H1 (cell line): ENCODE measurements around the gene ART4. TPM values are rescaled to one million over a fixed set of nuclear protein-coding genes. Genes with fewer than 3 reads are reported as not detected.

Experiments used
- CTCF ChIA-PET: fragments of 300-600 bp; sonication (Branson Sonifier 250); formaldehyde crosslinking; loops from one replicate; lab custom pipeline; 2021; ENCODE audit not compliant: partially characterized antibody; lab: Charles Lee
- POLR2A ChIA-PET: fragments of 300-600 bp; sonication (Branson Sonifier 250); formaldehyde crosslinking; loops from one replicate; lab custom pipeline; 2021; ENCODE audit warnings: inconsistent platforms; ENCODE audit not compliant: partially characterized antibody; lab: Charles Lee
- DNase-seq, 2 experiments: peaks; one replicate each; pipeline versions ENCODE4 v3.0.0 to v3.0.0-alpha.2; 2010 to 2022; ENCODE audit warnings: low spot score in 2 of 2, low read depth in 1 of 2, mixed read lengths in 1 of 2
- FAIRE-seq: peaks from 2 replicates; lab custom pipeline; 2011; peaks lifted over from hg19 to GRCh38; lab: Jason Lieb, UNC
- H2AFZ ChIP-seq: 2 replicates; pipeline ENCODE4 v1.8.1; 2012; ENCODE audit warnings: low read length, inconsistent platforms
- H2AK5ac ChIP-seq: 2 replicates; pipeline ENCODE4 v1.6.1; 2013; ENCODE audit warnings: low read depth, low read length
- H2BK120ac ChIP-seq: replicated peaks from 2 replicates; pipeline ENCODE3; 2013; ENCODE audit warnings: low read depth, low read length, inconsistent platforms
- H2BK12ac ChIP-seq: 2 replicates; pipeline ENCODE4 v1.6.1; 2013; ENCODE audit warnings: low read depth, low read length
- H2BK15ac ChIP-seq: 2 replicates; pipeline ENCODE4 v1.6.1; 2013; ENCODE audit warnings: low read length
- H2BK20ac ChIP-seq: 2 replicates; pipeline ENCODE4 v1.6.1; 2013; ENCODE audit warnings: low read length
- H2BK5ac ChIP-seq: 2 replicates; pipeline ENCODE4 v1.6.1; 2013; ENCODE audit warnings: low read depth, low read length
- H3K14ac ChIP-seq: 2 replicates; pipeline ENCODE4 v1.6.1; 2013; ENCODE audit warnings: inconsistent platforms; ENCODE audit not compliant: insufficient read length
- H3K18ac ChIP-seq: 2 replicates; pipeline ENCODE4 v1.6.1; 2013; ENCODE audit warnings: low read length; ENCODE audit errors: extremely low read depth
- H3K23ac ChIP-seq: 2 replicates; pipeline ENCODE4 v1.6.1; 2013; ENCODE audit warnings: inconsistent platforms; ENCODE audit not compliant: insufficient read length
- H3K23me2 ChIP-seq: 2 replicates; pipeline ENCODE4 v1.6.1; 2013; ENCODE audit warnings: low read depth, low read length
- H3K27ac ChIP-seq: 2 replicates; pipeline ENCODE4 v1.6.1; 2011; ENCODE audit warnings: low read depth, low read length, inconsistent platforms
- H3K27me3 ChIP-seq, 4 experiments: replicated peaks in 1 of 4; 1 replicate in 1 of 4; 2 replicates in 3 of 4; pipeline versions ENCODE4 v1.6.1 to v1.8.1; 2011 to 2013; ENCODE audit warnings: low read length in 3 of 4, mild to moderate bottlenecking in 3 of 4, inconsistent platforms in 2 of 4, mixed read lengths in 2 of 4, moderate library complexity in 1 of 4; ENCODE audit not compliant: control insufficient read depth in 3 of 4, insufficient read depth in 3 of 4; ENCODE audit errors: extremely low read depth in 1 of 4
- H3K36me3 ChIP-seq, 4 experiments: 2 replicates each; pipeline versions ENCODE4 v1.6.1 to v1.8.1; 2011 to 2013; ENCODE audit warnings: mild to moderate bottlenecking in 4 of 4, low read length in 3 of 4, moderate library complexity in 2 of 4, control low read depth in 1 of 4, inconsistent platforms in 1 of 4; ENCODE audit not compliant: insufficient read depth in 4 of 4, control insufficient read depth in 2 of 4
- H3K4ac ChIP-seq: replicated peaks from 2 replicates; pipeline ENCODE3; 2013; ENCODE audit warnings: low read length, low read depth, mixed read lengths, inconsistent platforms; ENCODE audit not compliant: insufficient read length
- H3K4me1 ChIP-seq, 4 experiments: replicated peaks in 1 of 4; 1 replicate in 1 of 4; 2 replicates in 3 of 4; pipeline versions ENCODE4 v1.6.1 to v1.8.1; 2011 to 2013; ENCODE audit warnings: low read length in 3 of 4, inconsistent platforms in 2 of 4, mixed read lengths in 1 of 4; ENCODE audit not compliant: insufficient read depth in 4 of 4, control insufficient read depth in 3 of 4
- H3K4me2 ChIP-seq, 2 experiments: 2 replicates each; pipeline versions ENCODE4 v1.6.1 to v1.8.1; 2011 to 2013; ENCODE audit warnings: low read depth in 2 of 2, low read length in 2 of 2, control low read depth in 1 of 2, inconsistent platforms in 1 of 2, mild to moderate bottlenecking in 1 of 2; ENCODE audit not compliant: insufficient read depth in 1 of 2
- H3K4me3 ChIP-seq, 4 experiments: fragments of 200-600, 300-600 bp in 1 of 4; sonication (generic), shearing (Covaris generic), sonication (Bioruptor Twin) in 1 of 4; 2 replicates each; pipeline versions ENCODE4 v1.5.1 to v1.8.1; 2011 to 2016; ENCODE audit warnings: low read length in 4 of 4, low read depth in 3 of 4, control low read depth in 2 of 4, inconsistent platforms in 2 of 4, mild to moderate bottlenecking in 2 of 4, mixed read lengths in 1 of 4, moderate library complexity in 1 of 4; ENCODE audit not compliant: insufficient read depth in 2 of 4; ENCODE audit errors: extremely low read depth in 1 of 4
- H3K56ac ChIP-seq: replicated peaks from 2 replicates; pipeline ENCODE3; 2013; ENCODE audit warnings: low read depth, mild to moderate bottlenecking, mixed read lengths, low read length, inconsistent platforms; ENCODE audit not compliant: insufficient read length
- H3K79me1 ChIP-seq: 2 replicates; pipeline ENCODE4 v1.6.1; 2013; ENCODE audit warnings: low read depth, low read length, control low read depth
- H3K79me2 ChIP-seq, 2 experiments: 2 replicates each; pipeline versions ENCODE4 v1.6.1 to v1.8.1; 2012 to 2013; ENCODE audit warnings: low read length in 2 of 2, mild to moderate bottlenecking in 2 of 2, inconsistent platforms in 1 of 2; ENCODE audit not compliant: insufficient read depth in 2 of 2, control insufficient read depth in 1 of 2
- H3K9ac ChIP-seq, 4 experiments: replicated peaks in 1 of 4; 1 replicate in 1 of 4; 2 replicates in 3 of 4; pipeline versions ENCODE4 v1.6.1 to v1.8.1; 2011 to 2013; ENCODE audit warnings: low read depth in 3 of 4, low read length in 3 of 4, control low read depth in 2 of 4, mild to moderate bottlenecking in 2 of 4, moderate library complexity in 2 of 4, inconsistent platforms in 1 of 4; ENCODE audit errors: extremely low read depth in 1 of 4
- H3K9me3 ChIP-seq, 2 experiments: 2 replicates each; pipeline versions ENCODE4 v1.6.1 to v1.8.1; 2012 to 2013; ENCODE audit warnings: mild to moderate bottlenecking in 2 of 2, moderate library complexity in 2 of 2, control low read depth in 1 of 2, inconsistent platforms in 1 of 2, low read depth in 1 of 2, low read length in 1 of 2, mixed read lengths in 1 of 2; ENCODE audit not compliant: insufficient read depth in 2 of 2
- H4K20me1 ChIP-seq, 2 experiments: replicated peaks in 1 of 2; 2 replicates each; pipeline versions ENCODE3 to v1.8.1; 2011 to 2013; ENCODE audit warnings: inconsistent platforms in 2 of 2, low read length in 2 of 2, mild to moderate bottlenecking in 1 of 2; ENCODE audit not compliant: insufficient read depth in 2 of 2, control insufficient read depth in 1 of 2
- H4K5ac ChIP-seq: 2 replicates; pipeline ENCODE4 v1.6.1; 2013; ENCODE audit warnings: low read length, low read depth, mixed read lengths, inconsistent platforms; ENCODE audit not compliant: insufficient read length
- H4K8ac ChIP-seq: 2 replicates; pipeline ENCODE4 v1.8.0; 2013; ENCODE audit warnings: mild to moderate bottlenecking, moderate library complexity, low read length, inconsistent platforms; ENCODE audit not compliant: insufficient read depth; ENCODE audit errors: extremely low read depth
- H4K91ac ChIP-seq: replicated peaks from 2 replicates; pipeline ENCODE3; 2013; ENCODE audit warnings: low read length, mixed read lengths, inconsistent platforms; ENCODE audit not compliant: insufficient read length
- ASH2L ChIP-seq: fragments of 200-600, 300-600 bp; sonication (generic); IDR thresholded peaks from one replicate; pipeline ENCODE4 v1.7.1; 2017; ENCODE audit warnings: low read length
- BCL11A ChIP-seq, 2 experiments: IDR thresholded peaks; one replicate each; pipeline ENCODE4 v1.6.1; 2011; ENCODE audit warnings: low read depth in 2 of 2, low read length in 2 of 2, mild to moderate bottlenecking in 2 of 2
- BRCA1 ChIP-seq: IDR thresholded peaks from 2 replicates; pipeline ENCODE4 v1.6.1; 2012; ENCODE audit warnings: low read depth, low read length, improper control_type of control experiment
- FOSL1 ChIP-seq: IDR thresholded peaks from 2 replicates; pipeline ENCODE4 v1.6.1; 2011; ENCODE audit warnings: mild to moderate bottlenecking, low read depth, low read length, moderate library complexity; ENCODE audit not compliant: insufficient read depth
- GTF2F1 ChIP-seq: IDR thresholded peaks from 2 replicates; pipeline ENCODE4 v1.6.1; 2012; ENCODE audit warnings: low read depth, low read length, improper control_type of control experiment, borderline replicate concordance
- JUN ChIP-seq: IDR thresholded peaks from 2 replicates; pipeline ENCODE4 v1.6.1; 2011; ENCODE audit warnings: low read depth, mild to moderate bottlenecking, improper control_type of control experiment, low read length
- KDM5A ChIP-seq: fragments of 200-600 bp; IDR thresholded peaks from 2 replicates; pipeline ENCODE4 v1.7.1; 2012; ENCODE audit warnings: mild to moderate bottlenecking, low read length, inconsistent platforms, mixed read lengths
- NRF1 ChIP-seq: IDR thresholded peaks from 2 replicates; pipeline ENCODE4 v1.6.1; 2011; ENCODE audit warnings: mild to moderate bottlenecking, low read depth, low read length, improper control_type of control experiment
- POLR2A ChIP-seq, 2 experiments: IDR thresholded peaks; 1 replicate in 1 of 2; 2 replicates in 1 of 2; pipeline ENCODE4 v1.6.1; 2011; ENCODE audit warnings: low read depth in 2 of 2, low read length in 2 of 2, mild to moderate bottlenecking in 2 of 2; ENCODE audit errors: control extremely low read depth in 1 of 2
- RFX5 ChIP-seq: IDR thresholded peaks from 2 replicates; pipeline ENCODE4 v1.6.1; 2011; ENCODE audit warnings: low read depth, low read length, improper control_type of control experiment, borderline replicate concordance
- SIX5 ChIP-seq: IDR thresholded peaks from 2 replicates; pipeline ENCODE4 v1.6.1; 2011; ENCODE audit warnings: mild to moderate bottlenecking, low read depth, low read length
- TAF1 ChIP-seq: IDR thresholded peaks from 2 replicates; pipeline ENCODE4 v1.6.1; 2011; ENCODE audit warnings: mild to moderate bottlenecking, low read depth, low read length
- WGBS, 2 experiments: shearing (Covaris generic) in 1 of 2; methylation state at CpG; one replicate each; pipeline versions ENCODE4 v1.1.6 to v1.1.7; 2013 to 2015; ENCODE audit warnings: low lambda C conversion rate in 2 of 2, mixed read lengths in 2 of 2, inconsistent platforms in 1 of 2, low coverage in 1 of 2, missing lambda C conversion rate in 1 of 2; ENCODE audit not compliant: insufficient replicate concordance in 2 of 2, insufficient coverage in 1 of 2, insufficient read length in 1 of 2; ENCODE audit errors: extremely low coverage in 1 of 2, missing lambda C conversion rate in 1 of 2; 5-methylcytosine and 5-hydroxymethylcytosine counted together
- polyA plus RNA-seq, 7 experiments: library from polyadenylated mRNA; depleted of rRNA in 3 of 7; stranded (reverse) in 5 of 7; unstranded in 2 of 7; fragments of >200 nt in 5 of 7; fragments of 200-250 nt in 2 of 7; gene quantifications; 1 replicate in 5 of 7; 2 replicates in 1 of 7; 4 replicates in 1 of 7; pipeline versions ENCODE4 v1.2.1 to v1.2.3, GENCODE V29; 2011 to 2013; ENCODE audit warnings: missing spikeins in 2 of 7, mixed read lengths in 2 of 7
- total RNA-seq: library from RNA; stranded (reverse); fragmentation: NEBNext Ultra II Directional; extraction: Animal tissue kit (Norgen Biotek cat#: 25700); gene quantifications from 2 replicates; pipeline ENCODE4 v1.2.1, GENCODE V29; 2021
- TF ChIP-seq, protein P1 (sequence below): IDR thresholded peaks from 2 replicates; pipeline ENCODE4 v1.6.1; 2012; ENCODE audit warnings: inconsistent platforms

The ART4 gene
- total and polyA plus RNA-seq, 2 of the 8 experiments (the other 6 are each of a cell fraction or from before 2014, with no cell fraction given) = not detected

- DNase-seq (no peak), FAIRE-seq (no peak)
- Histone ChIP-seq H3K27me3 (no peaks in the 10 kb centered on the region), H3K36me3 (no peaks in the 10 kb centered on the region), H3K4ac (no peak overlapping the region), H3K23me2 (no peaks in the 10 kb centered on the region), H2BK5ac (no peak overlapping the region), H3K14ac (no peak overlapping the region), H3K4me3 (no peak overlapping the region), H3K9ac (no peak overlapping the region), H2AFZ (no peak overlapping the region), H3K18ac (no peak overlapping the region), H2BK15ac (no peak overlapping the region), H3K79me2 (no peaks in the 10 kb centered on the region), H3K4me1 (no peaks in the 10 kb centered on the region), H3K9me3 (no peaks in the 10 kb centered on the region), H3K4me2 (no peak overlapping the region), H2BK12ac (no peak overlapping the region), H4K20me1 (no peaks in the 10 kb centered on the region), H2BK120ac (no peak overlapping the region), H3K79me1 (no peaks in the 10 kb centered on the region), H3K23ac (no peak overlapping the region), H2BK20ac (no peak overlapping the region), H4K91ac (no peak overlapping the region), H2AK5ac (no peak overlapping the region), H4K5ac (no peak overlapping the region), H4K8ac (no peak overlapping the region), H3K27ac (no peak overlapping the region), H3K56ac (no peak overlapping the region)
- 83% methylated on average over 1 of the region's 1 CpG; no CpG with 5 or more reads in 1 of the 2 experiments for WGBS, 2 experiments
- ChIA-PET POLR2A (no interaction called here), CTCF (interaction anchor here (0.9 to 1.6 kb wide), 4 partner anchors 12 to 111 kb away, joined by 3 to 6 read pairs (median 4); no protein-coding TSS in a partner anchor)
- no peak for TF ChIP-seq NRF1
- no peak for TF ChIP-seq POLR2A (IDR thresholded peaks at IDR 0.05; ENCODE audit: control extremely low read depth in 1 of 2, low read depth in 2 of 2, low read length in 2 of 2)
- no peak for TF ChIP-seq GTF2F1
- no peak for TF ChIP-seq FOSL1
- TF ChIP-seq RFX5 = no peak
- TF ChIP-seq, protein P1, sequence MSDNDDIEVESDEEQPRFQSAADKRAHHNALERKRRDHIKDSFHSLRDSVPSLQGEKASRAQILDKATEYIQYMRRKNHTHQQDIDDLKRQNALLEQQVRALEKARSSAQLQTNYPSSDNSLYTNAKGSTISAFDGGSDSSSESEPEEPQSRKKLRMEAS = no peak
- no peak for TF ChIP-seq ASH2L
- no peak for TF ChIP-seq BRCA1
- TF ChIP-seq SIX5 = no peak
- no peak for TF ChIP-seq KDM5A
- TF ChIP-seq TAF1 = no peak
- no peak for TF ChIP-seq BCL11A (IDR thresholded peaks at IDR 0.05; ENCODE audit: low read depth in 2 of 2, low read length in 2 of 2)
- TF ChIP-seq JUN = no peak
Measured at GRCh38 chr12:14833952-14834351, 9.4 kb downstream of the ART4 start.
